ENCODE results near the gene ANKRD31.

- TF ChIP-seq, protein P1, sequence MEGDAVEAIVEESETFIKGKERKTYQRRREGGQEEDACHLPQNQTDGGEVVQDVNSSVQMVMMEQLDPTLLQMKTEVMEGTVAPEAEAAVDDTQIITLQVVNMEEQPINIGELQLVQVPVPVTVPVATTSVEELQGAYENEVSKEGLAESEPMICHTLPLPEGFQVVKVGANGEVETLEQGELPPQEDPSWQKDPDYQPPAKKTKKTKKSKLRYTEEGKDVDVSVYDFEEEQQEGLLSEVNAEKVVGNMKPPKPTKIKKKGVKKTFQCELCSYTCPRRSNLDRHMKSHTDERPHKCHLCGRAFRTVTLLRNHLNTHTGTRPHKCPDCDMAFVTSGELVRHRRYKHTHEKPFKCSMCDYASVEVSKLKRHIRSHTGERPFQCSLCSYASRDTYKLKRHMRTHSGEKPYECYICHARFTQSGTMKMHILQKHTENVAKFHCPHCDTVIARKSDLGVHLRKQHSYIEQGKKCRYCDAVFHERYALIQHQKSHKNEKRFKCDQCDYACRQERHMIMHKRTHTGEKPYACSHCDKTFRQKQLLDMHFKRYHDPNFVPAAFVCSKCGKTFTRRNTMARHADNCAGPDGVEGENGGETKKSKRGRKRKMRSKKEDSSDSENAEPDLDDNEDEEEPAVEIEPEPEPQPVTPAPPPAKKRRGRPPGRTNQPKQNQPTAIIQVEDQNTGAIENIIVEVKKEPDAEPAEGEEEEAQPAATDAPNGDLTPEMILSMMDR (conservative IDR thresholded peaks at IDR 0.05; ENCODE audit: low read depth, low read length), result no peak
- TF ChIP-seq EZH2 (IDR thresholded peaks at IDR 0.05; ENCODE audit: low read length, unreplicated experiment), result no peak
Measured at GRCh38 chr5:75044406-75044805, 192.3 kb downstream of the ANKRD31 start.

Measured in PC-3 (cell line).